ENCODE data around the gene IPCEF1. TPM values are rescaled to one million over a fixed set of nuclear protein-coding genes. Genes with fewer than 3 reads are reported as not detected.
"Not testable (repeated sequence)": the region's sequence is repeated elsewhere in the genome, so short reads cannot be mapped to it uniquely, and the experiment has no call there.

The IPCEF1 gene
- total and polyA plus RNA-seq, 4 donors: 1.8 to 4.7 (median 2.8) TPM

- Histone ChIP-seq H3K27ac (ENCODE audit: low read depth in 1 of 2, low read length in 2 of 2) (no peak overlapping the region), H3K36me3 (ENCODE audit: control insufficient read depth in 1 of 2, insufficient read depth in 2 of 2, low read length in 1 of 2) (no peaks in the 10 kb centered on the region), H3K4me3 (ENCODE audit: low read length in 2 of 2) (no peak overlapping the region), H3K4me1 (ENCODE audit: control insufficient read depth in 1 of 2, insufficient read depth in 2 of 2, low read length in 2 of 2) (no peaks in the 10 kb centered on the region), H3K9me3 (ENCODE audit: control insufficient read depth, low read length) (no peaks in the 10 kb centered on the region), H3K27me3 (ENCODE audit: control insufficient read depth in 1 of 2, insufficient read depth in 2 of 2, low read length in 1 of 2) (no peaks in the 10 kb centered on the region)
- no peak for ATAC-seq (ENCODE audit: low FRiP score)
- 74 to 86% methylated on average over 4 of the region's 4 CpGs for WGBS, 2 donors
- intact Hi-C loops (cut with DNase I): no loop called here
- DNase-seq: no peak
Observed at GRCh38 chr6:154206996-154207395, 149.6 kb downstream of the IPCEF1 start.

GRCh38 chr6:154206141-154206540, 150.5 kb downstream of the IPCEF1 start:
- DNase-seq: no peak

DNA sequence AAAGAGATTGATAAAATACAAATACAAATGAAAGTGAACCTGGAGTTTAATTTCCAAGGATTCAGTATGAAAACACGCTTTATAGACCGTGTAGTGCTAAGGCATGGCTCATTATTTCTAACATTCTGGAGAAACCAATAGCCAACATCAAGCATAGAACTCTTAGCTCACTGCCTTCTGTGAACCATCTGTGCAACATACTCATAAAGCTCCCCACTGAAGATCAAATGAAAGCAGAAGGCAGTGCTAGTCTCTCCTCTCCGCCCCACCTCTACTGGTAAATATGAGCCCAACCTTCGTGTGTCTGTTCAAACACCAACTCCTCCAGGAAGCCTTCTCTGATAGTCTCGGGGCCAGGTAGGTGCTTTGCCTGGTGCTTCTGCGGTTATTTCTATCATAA, 153.6 kb downstream of the IPCEF1 start:
- Histone ChIP-seq H3K4me3 (ENCODE audit: low read length in 2 of 2) (no peak overlapping the region), H3K4me1 (ENCODE audit: control insufficient read depth in 1 of 2, insufficient read depth in 2 of 2, low read length in 2 of 2) (no peaks in the 10 kb centered on the region), H3K27me3 (ENCODE audit: control insufficient read depth in 1 of 2, insufficient read depth in 2 of 2, low read length in 1 of 2) (no peaks in the 10 kb centered on the region), H3K36me3 (ENCODE audit: control insufficient read depth in 1 of 2, insufficient read depth in 2 of 2, low read length in 1 of 2) (no peaks in the 10 kb centered on the region), H3K27ac (ENCODE audit: low read depth in 1 of 2, low read length in 2 of 2) (no peak overlapping the region), H3K9me3 (ENCODE audit: control insufficient read depth, low read length) (no peaks in the 10 kb centered on the region)
- ATAC-seq (ENCODE audit: low FRiP score): no peak
- WGBS, 2 donors: 91 to 94% methylated on average over 6 of the region's 6 CpGs
- intact Hi-C loops (cut with DNase I): no loop called here
- DNase-seq: no peak

More at GRCh38 chr6:154206141-154206540, 150.5 kb downstream of the IPCEF1 start:
- no peak overlapping the region for H3K27ac ChIP-seq (ENCODE audit: low read depth in 1 of 2, low read length in 2 of 2)
- no peaks in the 10 kb centered on the region for H3K4me1 ChIP-seq (ENCODE audit: control insufficient read depth in 1 of 2, insufficient read depth in 2 of 2, low read length in 2 of 2)
- 79 to 89% methylated on average over 2 of the region's 2 CpGs for WGBS, 2 donors
- H3K36me3 ChIP-seq (ENCODE audit: control insufficient read depth in 1 of 2, insufficient read depth in 2 of 2, low read length in 1 of 2): no peaks in the 10 kb centered on the region
- intact Hi-C loops (cut with DNase I): no loop called here
- H3K27me3 ChIP-seq (ENCODE audit: control insufficient read depth in 1 of 2, insufficient read depth in 2 of 2, low read length in 1 of 2): no peaks in the 10 kb centered on the region
- no peaks in the 10 kb centered on the region for H3K9me3 ChIP-seq (ENCODE audit: control insufficient read depth, low read length)
- ATAC-seq (ENCODE audit: low FRiP score): no peak
- no peak overlapping the region for H3K4me3 ChIP-seq (ENCODE audit: low read length in 2 of 2)

GRCh38 chr6:154202339-154202738, 154.3 kb downstream of the IPCEF1 start:
- Histone ChIP-seq H3K4me1 (ENCODE audit: control insufficient read depth in 1 of 2, insufficient read depth in 2 of 2, low read length in 2 of 2) (peaks cover 0 to 1% of the 10 kb centered on the region in 2 donors), H3K36me3 (ENCODE audit: control insufficient read depth in 1 of 2, insufficient read depth in 2 of 2, low read length in 1 of 2) (no peaks in the 10 kb centered on the region), H3K27ac (ENCODE audit: low read depth in 1 of 2, low read length in 2 of 2) (no peak overlapping the region), H3K9me3 (ENCODE audit: control insufficient read depth, low read length) (no peaks in the 10 kb centered on the region), H3K27me3 (ENCODE audit: control insufficient read depth in 1 of 2, insufficient read depth in 2 of 2, low read length in 1 of 2) (no peaks in the 10 kb centered on the region), H3K4me3 (ENCODE audit: low read length in 2 of 2) (no peak overlapping the region)
- 88 to 93% methylated on average over 3 of the region's 3 CpGs for WGBS, 2 donors
- no peak for DNase-seq
- ATAC-seq (ENCODE audit: low FRiP score): no peak
- intact Hi-C loops (cut with DNase I): no loop called here

GRCh38 chr6:154201688-154202087, 154.9 kb downstream of the IPCEF1 start:
- H3K36me3 ChIP-seq (ENCODE audit: control insufficient read depth in 1 of 2, insufficient read depth in 2 of 2, low read length in 1 of 2); H3K27me3 ChIP-seq (ENCODE audit: control insufficient read depth in 1 of 2, insufficient read depth in 2 of 2, low read length in 1 of 2); H3K4me1 ChIP-seq (ENCODE audit: control insufficient read depth in 1 of 2, insufficient read depth in 2 of 2, low read length in 2 of 2); H3K27ac ChIP-seq (ENCODE audit: low read depth in 1 of 2, low read length in 2 of 2); H3K4me3 ChIP-seq (ENCODE audit: low read length in 2 of 2); H3K9me3 ChIP-seq (ENCODE audit: control insufficient read depth, low read length); intact Hi-C loops (cut with DNase I); ATAC-seq (ENCODE audit: low FRiP score): not testable (repeated sequence)
- DNase-seq: peak in 1 of 2 donors; percentile 49
- WGBS, 2 donors: 94 to 98% methylated on average over 4 of the region's 4 CpGs

DNA sequence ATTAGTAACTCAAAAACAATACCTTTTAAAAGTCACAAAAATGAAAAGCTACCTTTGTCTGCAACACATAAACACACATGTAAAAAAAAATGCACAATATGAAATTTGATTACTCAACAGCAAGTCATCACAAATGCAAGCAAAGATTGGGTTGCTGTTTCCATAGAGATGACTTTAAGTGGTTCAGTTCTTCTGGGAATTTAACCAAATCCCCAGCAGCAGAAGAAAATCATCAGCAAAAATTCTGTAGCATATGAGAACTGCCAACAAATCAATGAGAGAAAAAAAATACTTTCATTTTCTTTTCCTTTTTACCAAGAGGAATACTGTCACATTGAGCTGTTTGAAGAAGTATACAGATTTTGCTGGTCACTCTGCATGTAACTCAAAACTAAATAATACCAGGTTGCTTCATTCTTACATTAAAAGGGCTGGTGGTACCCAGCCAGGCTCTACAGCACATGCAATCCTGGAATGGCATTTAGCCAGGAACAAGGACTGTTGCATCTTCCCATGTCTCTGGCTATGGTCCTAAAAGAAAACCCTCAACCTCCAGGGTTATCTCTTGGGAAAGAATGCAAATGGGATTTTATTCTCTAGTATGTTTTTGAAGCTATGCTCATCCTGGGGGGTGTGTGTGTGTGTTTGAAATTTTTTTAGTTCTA, 159.3 kb downstream of the IPCEF1 start:
- intact Hi-C loops (cut with DNase I): no loop called here
- no peak overlapping the region for H3K27ac ChIP-seq (ENCODE audit: low read depth in 1 of 2, low read length in 2 of 2)
- H3K36me3 ChIP-seq (ENCODE audit: control insufficient read depth in 1 of 2, insufficient read depth in 2 of 2, low read length in 1 of 2): no peaks in the 10 kb centered on the region
- no peaks in the 10 kb centered on the region for H3K27me3 ChIP-seq (ENCODE audit: control insufficient read depth in 1 of 2, insufficient read depth in 2 of 2, low read length in 1 of 2)
- ATAC-seq (ENCODE audit: low FRiP score): no peak
- peaks cover 0 to 1% of the 10 kb centered on the region in 2 donors for H3K4me1 ChIP-seq (ENCODE audit: control insufficient read depth in 1 of 2, insufficient read depth in 2 of 2, low read length in 2 of 2)
- H3K4me3 ChIP-seq (ENCODE audit: low read length in 2 of 2): no peak overlapping the region
- no peaks in the 10 kb centered on the region for H3K9me3 ChIP-seq (ENCODE audit: control insufficient read depth, low read length)
- DNase-seq: no peak

DNA sequence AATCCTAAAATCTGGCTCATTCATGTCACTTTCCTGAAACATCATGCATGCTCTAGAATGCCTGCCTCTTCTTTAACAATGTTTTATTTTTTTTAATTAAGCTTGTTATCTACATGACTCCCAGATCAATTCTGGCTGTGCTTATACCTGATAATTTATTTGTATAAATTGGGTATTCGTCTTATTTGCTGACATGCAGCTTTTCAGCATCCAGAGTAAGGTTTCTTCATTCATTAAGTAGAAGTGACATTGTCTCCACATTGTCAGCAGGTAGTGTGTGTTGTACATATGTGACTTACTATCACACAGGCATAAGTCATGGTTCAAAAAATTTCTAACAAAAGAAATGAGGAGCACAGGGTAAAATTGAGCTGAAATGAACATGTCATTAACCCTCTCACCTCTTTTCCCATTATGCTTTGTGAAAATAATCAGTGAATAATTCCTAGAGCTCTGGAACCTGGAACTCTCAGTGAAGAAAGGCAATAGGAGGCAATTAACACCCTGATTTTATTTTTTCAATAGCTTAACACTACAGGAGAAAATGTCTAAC, 160.2 kb downstream of the IPCEF1 start:
- intact Hi-C loops (cut with DNase I): no loop called here
- Histone ChIP-seq H3K36me3 (ENCODE audit: control insufficient read depth in 1 of 2, insufficient read depth in 2 of 2, low read length in 1 of 2) (no peaks in the 10 kb centered on the region), H3K27ac (ENCODE audit: low read depth in 1 of 2, low read length in 2 of 2) (no peak overlapping the region), H3K4me1 (ENCODE audit: control insufficient read depth in 1 of 2, insufficient read depth in 2 of 2, low read length in 2 of 2) (peaks cover 0 to 1% of the 10 kb centered on the region in 2 donors), H3K27me3 (ENCODE audit: control insufficient read depth in 1 of 2, insufficient read depth in 2 of 2, low read length in 1 of 2) (no peaks in the 10 kb centered on the region), H3K4me3 (ENCODE audit: low read length in 2 of 2) (no peak overlapping the region), H3K9me3 (ENCODE audit: control insufficient read depth, low read length) (no peaks in the 10 kb centered on the region)
- ATAC-seq (ENCODE audit: low FRiP score) (no peak), DNase-seq (no peak)
- 91 to 93% methylated on average over 1 of the region's 1 CpG for WGBS, 2 donors

DNA sequence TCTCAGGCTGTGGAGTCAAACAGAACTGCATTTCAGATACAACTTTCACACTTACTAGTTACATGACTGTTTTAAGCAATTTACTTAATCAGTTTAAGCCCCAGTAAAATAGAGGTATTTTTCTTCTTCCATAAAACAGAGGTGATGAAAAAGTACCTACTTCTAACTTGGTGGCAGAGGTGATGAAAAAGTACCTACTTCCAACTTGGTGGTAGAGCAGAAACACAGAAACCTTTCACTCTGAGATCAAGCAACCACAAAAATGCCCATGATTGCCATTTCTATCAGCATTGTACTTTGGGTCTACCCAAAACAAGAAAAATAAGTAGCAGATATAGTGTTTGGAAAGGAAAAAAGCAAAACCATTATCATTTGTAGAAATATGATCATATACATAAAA, 168.9 kb downstream of the IPCEF1 start:
- Histone ChIP-seq H3K4me1 (ENCODE audit: control insufficient read depth in 1 of 2, insufficient read depth in 2 of 2, low read length in 2 of 2) (no peaks in the 10 kb centered on the region), H3K9me3 (ENCODE audit: control insufficient read depth, low read length) (peaks cover 1% of the 10 kb centered on the region), H3K4me3 (ENCODE audit: low read length in 2 of 2) (no peak overlapping the region), H3K36me3 (ENCODE audit: control insufficient read depth in 1 of 2, insufficient read depth in 2 of 2, low read length in 1 of 2) (no peaks in the 10 kb centered on the region), H3K27me3 (ENCODE audit: control insufficient read depth in 1 of 2, insufficient read depth in 2 of 2, low read length in 1 of 2) (no peaks in the 10 kb centered on the region), H3K27ac (ENCODE audit: low read depth in 1 of 2, low read length in 2 of 2) (no peak overlapping the region)
- ATAC-seq (ENCODE audit: low FRiP score) (no peak), DNase-seq (no peak)
- intact Hi-C loops (cut with DNase I): no loop called here

GRCh38 chr6:154187203-154187602, 169.4 kb downstream of the IPCEF1 start:
- Histone ChIP-seq H3K27ac (ENCODE audit: low read depth in 1 of 2, low read length in 2 of 2) (no peak overlapping the region), H3K9me3 (ENCODE audit: control insufficient read depth, low read length) (peaks cover 1% of the 10 kb centered on the region), H3K4me3 (ENCODE audit: low read length in 2 of 2) (no peak overlapping the region), H3K36me3 (ENCODE audit: control insufficient read depth in 1 of 2, insufficient read depth in 2 of 2, low read length in 1 of 2) (no peaks in the 10 kb centered on the region), H3K4me1 (ENCODE audit: control insufficient read depth in 1 of 2, insufficient read depth in 2 of 2, low read length in 2 of 2) (no peaks in the 10 kb centered on the region), H3K27me3 (ENCODE audit: control insufficient read depth in 1 of 2, insufficient read depth in 2 of 2, low read length in 1 of 2) (no peaks in the 10 kb centered on the region)
- ATAC-seq (ENCODE audit: low FRiP score): no peak
- intact Hi-C loops (cut with DNase I): no loop called here
- DNase-seq: no peak
- WGBS, 2 donors: 8 to 10% methylated on average over 3 of the region's 3 CpGs
